AG04449 (cell line): Measurements from ENCODE around the gene LIN7A.

ENCODE experiments used
- CTCF ChIA-PET: fragments of 350-600 bp; formaldehyde crosslinking; extraction: SDS; loops from one replicate; lab custom pipeline; 2021; ENCODE audit warnings: antibody characterized with exemption; lab: Yijun Ruan, JAX
- POLR2A ChIA-PET: fragments of 400-600, 350-600 bp; formaldehyde crosslinking; extraction: SDS; loops from one replicate; lab custom pipeline; 2020; ENCODE audit warnings: antibody characterized with exemption, inconsistent platforms; lab: Yijun Ruan, JAX
- DNase-seq: peaks from one replicate; pipeline ENCODE4 v3.0.0-alpha.2; 2010; ENCODE audit warnings: low read depth, low spot score
- H3K4me3 ChIP-seq: 2 replicates; pipeline ENCODE4 v1.5.1; 2011; ENCODE audit warnings: low read depth, mild to moderate bottlenecking, control low read depth, low read length
- CTCF ChIP-seq: IDR thresholded peaks from one replicate; pipeline ENCODE4 v1.5.1; 2011; ENCODE audit warnings: mild to moderate bottlenecking, moderate library complexity, low read length, control low read depth, inconsistent platforms; ENCODE audit not compliant: insufficient read depth; ENCODE audit errors: missing control alignments

The LIN7A gene

DNA sequence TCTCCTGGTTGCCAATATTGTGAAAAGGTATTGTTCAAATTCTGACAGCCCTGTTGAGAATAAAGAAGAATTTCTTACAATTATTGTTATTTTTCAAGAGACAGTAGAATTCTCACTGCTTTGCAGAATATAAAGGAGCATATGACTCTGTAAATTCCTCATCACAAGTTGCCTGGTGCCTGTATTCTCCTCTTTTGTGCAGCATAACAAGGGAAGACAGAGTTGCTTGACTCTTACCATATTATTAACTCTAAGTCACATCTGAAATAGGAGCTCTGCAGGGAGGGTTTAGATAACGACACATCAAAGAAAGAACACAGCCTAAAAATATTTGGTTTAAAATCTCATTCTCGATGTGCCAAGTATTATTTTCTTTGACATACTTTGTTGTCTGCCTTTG, 189.9 kb downstream of the LIN7A start:
- TF ChIP-seq CTCF: no peak
- CTCF ChIA-PET: no interaction called here
- POLR2A ChIA-PET: no interaction called here
- no peak for DNase-seq
- no peak overlapping the region for H3K4me3 ChIP-seq

DNA sequence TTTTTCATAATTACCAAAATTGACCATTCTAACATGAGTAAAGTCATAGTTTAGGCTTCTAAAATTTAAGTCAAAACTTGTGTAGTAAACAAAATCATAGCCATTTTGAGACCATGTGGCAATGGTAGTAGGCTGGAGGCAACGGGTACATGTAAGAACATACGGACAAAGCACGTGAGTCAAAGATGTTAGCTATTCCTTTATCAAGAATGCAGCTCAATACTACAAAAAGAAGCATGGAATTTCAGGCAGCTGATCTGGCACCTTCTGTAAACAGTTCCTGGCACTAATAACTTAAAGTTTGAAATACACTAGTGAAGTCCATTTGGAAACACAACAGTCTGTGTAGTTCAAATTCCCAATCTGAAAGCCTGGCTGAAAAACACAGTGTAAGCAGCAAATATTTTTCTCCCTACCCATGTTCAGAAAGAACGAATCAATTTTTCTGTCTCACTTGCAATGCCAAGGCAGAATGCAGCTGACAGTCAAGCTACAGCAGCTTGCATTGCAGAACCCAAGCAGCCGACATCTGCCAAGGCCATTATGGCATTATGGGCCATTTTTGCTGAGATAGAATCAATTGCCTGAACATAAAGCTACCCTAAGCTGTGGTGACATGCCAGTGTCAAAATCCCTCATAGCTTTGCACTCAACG, 191.8 kb downstream of the LIN7A start:
- no peak overlapping the region for H3K4me3 ChIP-seq
- DNase-seq: no peak
- ChIA-PET CTCF (no interaction called here), POLR2A (no interaction called here)
- no peak for TF ChIP-seq CTCF
